HepG2 (cell line): ENCODE results near the gene GAS2L2. TPM values are rescaled to one million over a fixed set of nuclear protein-coding genes. Genes with fewer than 3 reads are reported as not detected.
A peak's percentile ranks its signal among the peaks of the same experiment; 100 is the strongest.
"Not testable (repeated sequence)": the region's sequence is repeated elsewhere in the genome, so short reads cannot be mapped to it uniquely, and the experiment has no call there.

ENCODE experiments used
- ATAC-seq: fragments of 200-7000 bp; cut with Tn5 transposase; 3 replicates; pipeline ENCODE4 v1.9.1; 2020; ENCODE audit warnings: mild to moderate bottlenecking, moderate library complexity
- BruUV-seq: library from RNA; stranded (reverse); fragments of 400-500 nt; replicated peaks from 2 replicates; lab custom pipeline; 2021; lab: Mats Ljungman, UMichigan
- CTCF ChIA-PET: fragments of 300-600 bp; formaldehyde crosslinking; extraction: SDS; loops from one replicate; lab custom pipeline; 2021; ENCODE audit warnings: low total read pairs, inconsistent platforms, low intra/inter-chr PET ratio; lab: Yijun Ruan, JAX
- POLR2A ChIA-PET: fragments of 350-600 bp; sonication (Branson Sonifier 250); formaldehyde crosslinking; loops from one replicate; lab custom pipeline; 2020; ENCODE audit warnings: antibody characterized with exemption, inconsistent platforms; lab: Yijun Ruan, JAX
- DNase-seq: peaks from one replicate; pipeline ENCODE4 v3.0.0-alpha.2; 2015; ENCODE audit warnings: low spot score
- FAIRE-seq: peaks from 3 replicates; lab custom pipeline; 2011; peaks lifted over from hg19 to GRCh38; lab: Jason Lieb, UNC
- H2AFZ ChIP-seq: one replicate; pipeline ENCODE4 v1.6.1; 2011; ENCODE audit warnings: low read length, inconsistent platforms
- H3K27ac ChIP-seq: fragments of 300-600 bp; 3 replicates; pipeline ENCODE4 v1.8.0; 2011; ENCODE audit warnings: mixed run types, mild to moderate bottlenecking, mixed read lengths, low read length, inconsistent platforms; ENCODE audit not compliant: insufficient read depth; ENCODE audit errors: extremely low read length
- H3K27me3 ChIP-seq, 2 experiments: fragments of 200-600 bp in 1 of 2; 2 replicates in 1 of 2; 3 replicates in 1 of 2; pipeline versions ENCODE4 v1.6.0 to v1.8.0; 2011; ENCODE audit warnings: low read length in 2 of 2, mild to moderate bottlenecking in 2 of 2, moderate library complexity in 2 of 2, inconsistent platforms in 1 of 2; ENCODE audit not compliant: insufficient read depth in 2 of 2, control insufficient read depth in 1 of 2
- H3K36me3 ChIP-seq, 2 experiments: fragments of 200-600 bp in 1 of 2; replicated peaks in 1 of 2; 2 replicates in 1 of 2; 3 replicates in 1 of 2; pipeline versions ENCODE4 v1.5.1 to v1.8.0; 2011; ENCODE audit warnings: low read length in 2 of 2, inconsistent platforms in 1 of 2; ENCODE audit not compliant: insufficient read depth in 2 of 2, control insufficient read depth in 1 of 2
- H3K4me1 ChIP-seq: 2 replicates; pipeline ENCODE4 v1.5.1; 2012; ENCODE audit warnings: low read length, inconsistent platforms; ENCODE audit not compliant: insufficient read depth
- H3K4me2 ChIP-seq: 2 replicates; pipeline ENCODE4 v1.6.0; 2011; ENCODE audit warnings: low read depth, low read length, inconsistent platforms
- H3K4me3 ChIP-seq, 3 experiments: fragments of 200-600 bp in 1 of 3; sonication (generic), shearing (Covaris generic) in 1 of 3; replicated peaks in 1 of 3; 2 replicates each; pipeline ENCODE4 v1.5.1; 2011 to 2016; ENCODE audit warnings: low read length in 3 of 3, inconsistent platforms in 2 of 3, low read depth in 2 of 3, mild to moderate bottlenecking in 2 of 3, control low read depth in 1 of 3, mixed read lengths in 1 of 3; ENCODE audit not compliant: insufficient read depth in 1 of 3
- H3K79me2 ChIP-seq: one replicate; pipeline ENCODE4 v1.6.1; 2011; ENCODE audit warnings: low read length, inconsistent platforms; ENCODE audit not compliant: insufficient read depth
- H3K9ac ChIP-seq: 2 replicates; pipeline ENCODE4 v1.6.0; 2011; ENCODE audit warnings: mild to moderate bottlenecking, low read depth, low read length, inconsistent platforms; ENCODE audit not compliant: insufficient read depth
- H3K9me3 ChIP-seq: 2 replicates; pipeline ENCODE4 v1.5.1; 2012; ENCODE audit warnings: mild to moderate bottlenecking, low read length
- H4K20me1 ChIP-seq: 2 replicates; pipeline ENCODE4 v1.6.0; 2011; ENCODE audit warnings: inconsistent platforms, mild to moderate bottlenecking, low read length, moderate library complexity; ENCODE audit not compliant: insufficient read depth
- GABPB1 ChIP-seq: IDR thresholded peaks from 2 replicates; pipeline ENCODE4 v1.6.1; 2016; ENCODE audit warnings: mild to moderate bottlenecking, missing genetic modification reagents, moderate library complexity, missing compliant biosample characterization
- RFX3 ChIP-seq: IDR thresholded peaks from 2 replicates; pipeline ENCODE4 v1.6.1; 2016; ENCODE audit warnings: missing biosample characterization, missing genetic modification reagents
- ZNF350 ChIP-seq: sonication (generic); formaldehyde crosslinking; IDR thresholded peaks from 2 replicates; pipeline ENCODE4 v1.4.0; 2020; ENCODE audit warnings: mild to moderate bottlenecking, low read depth, missing genetic modification reagents, borderline replicate concordance
- ZNF891 ChIP-seq: sonication (generic); formaldehyde crosslinking; IDR thresholded peaks from 2 replicates; pipeline ENCODE4 v1.5.0; 2020; ENCODE audit warnings: mild to moderate bottlenecking, missing genetic modification reagents
- WGBS: methylation state at CpG from one replicate; pipeline ENCODE4 v1.1.6; 2017; ENCODE audit warnings: low lambda C conversion rate; 5-methylcytosine and 5-hydroxymethylcytosine counted together
- in situ Hi-C: cut with HindIII; loops from 2 replicates; pipeline ENCODE4 v1.10.0; 2017; ENCODE audit warnings: low pct_unique_long_range_greater_than_20kb; ENCODE audit not compliant: extremely low pct_ligation_motif_present
- intact Hi-C: fragments of 100-400 bp; cut with micrococcal nuclease; formaldehyde crosslinking; loops from one replicate; pipeline ENCODE4 v1.10.0; 2022; ENCODE audit not compliant: unreplicated experiment
- polyA plus RNA-seq, 8 experiments: library from polyadenylated mRNA; depleted of rRNA in 3 of 8; stranded (reverse) in 7 of 8; unstranded in 1 of 8; fragments of >200 nt; fragmentation: Illumina TruSeq in 4 of 8; extraction: Trizol in 4 of 8; gene quantifications; 2 replicates each; pipeline versions ENCODE4 v1.2.1 to v1.2.3, GENCODE V29; 2011 to 2016; ENCODE audit warnings: low read depth in 4 of 8, missing spikeins in 1 of 8, mixed read lengths in 1 of 8; ENCODE audit not compliant: insufficient read depth in 1 of 8
- total RNA-seq, 5 experiments: library from RNA; depleted of rRNA; stranded (reverse); fragments of >200 nt; fragmentation: Illumina TruSeq; extraction: Trizol; gene quantifications; 2 replicates each; pipeline ENCODE4 v1.2.3, GENCODE V29; 2016; ENCODE audit warnings: low read depth in 1 of 5
- TF ChIP-seq, protein P1 (sequence below): sonication (generic); formaldehyde crosslinking; IDR thresholded peaks from 2 replicates; pipeline ENCODE4 v1.5.1; 2020; ENCODE audit warnings: mild to moderate bottlenecking, missing genetic modification reagents, moderate library complexity

GAS2L2 gene
- total and polyA plus RNA-seq, 2 of the 13 experiments (the other 11 are each of a cell fraction or from before 2014, with no cell fraction given), result not detected

DNA sequence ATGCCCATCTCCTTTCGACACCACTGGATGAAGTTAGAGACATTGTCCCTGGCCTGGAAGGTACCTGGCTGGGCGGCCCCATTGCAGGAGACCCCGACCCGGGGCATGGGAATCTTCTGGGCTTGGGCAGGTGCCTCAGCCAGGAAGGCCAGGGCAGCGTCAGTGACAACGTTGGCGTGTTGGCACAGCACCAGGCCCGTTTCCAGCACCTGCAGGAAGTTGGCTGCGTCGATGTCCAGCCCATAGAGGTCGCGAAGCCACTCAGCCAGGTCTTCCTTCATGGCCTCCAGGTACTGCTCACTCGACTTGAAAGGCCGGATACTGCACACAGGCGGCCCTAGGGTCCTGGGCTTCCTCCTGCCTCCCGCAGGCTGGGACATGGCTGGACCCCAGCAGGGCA is 568 bp downstream of the GAS2L2 start:
- intact Hi-C loops (no loop called here), in situ Hi-C loops (no loop called here)
- BruUV-seq, result no TSS peak
- WGBS, result 50% methylated on average over 6 of the region's 16 CpGs
- FAIRE-seq (no peak), DNase-seq (no peak), ATAC-seq (peak; percentile 23; the same call in 2 of the 3 replicates)
- H3K4me2 ChIP-seq, result peak overlapping the region; percentile 57
- H2AFZ ChIP-seq, result no peak overlapping the region
- no peaks in the 10 kb centered on the region for H4K20me1 ChIP-seq
- POLR2A ChIA-PET, result no interaction called here
- peak overlapping the region in 1 of 3 experiments; percentile 45; a peak in 2 of 6 replicates for H3K4me3 ChIP-seq
- TF ChIP-seq GABPB1, result peak; percentile 16; the same call in 1 of the 2 replicates
- no peak for TF ChIP-seq ZNF350 (CRISPR knock-in tag)
- TF ChIP-seq RFX3 (CRISPR knock-in tag), result no peak
- TF ChIP-seq, protein P1, sequence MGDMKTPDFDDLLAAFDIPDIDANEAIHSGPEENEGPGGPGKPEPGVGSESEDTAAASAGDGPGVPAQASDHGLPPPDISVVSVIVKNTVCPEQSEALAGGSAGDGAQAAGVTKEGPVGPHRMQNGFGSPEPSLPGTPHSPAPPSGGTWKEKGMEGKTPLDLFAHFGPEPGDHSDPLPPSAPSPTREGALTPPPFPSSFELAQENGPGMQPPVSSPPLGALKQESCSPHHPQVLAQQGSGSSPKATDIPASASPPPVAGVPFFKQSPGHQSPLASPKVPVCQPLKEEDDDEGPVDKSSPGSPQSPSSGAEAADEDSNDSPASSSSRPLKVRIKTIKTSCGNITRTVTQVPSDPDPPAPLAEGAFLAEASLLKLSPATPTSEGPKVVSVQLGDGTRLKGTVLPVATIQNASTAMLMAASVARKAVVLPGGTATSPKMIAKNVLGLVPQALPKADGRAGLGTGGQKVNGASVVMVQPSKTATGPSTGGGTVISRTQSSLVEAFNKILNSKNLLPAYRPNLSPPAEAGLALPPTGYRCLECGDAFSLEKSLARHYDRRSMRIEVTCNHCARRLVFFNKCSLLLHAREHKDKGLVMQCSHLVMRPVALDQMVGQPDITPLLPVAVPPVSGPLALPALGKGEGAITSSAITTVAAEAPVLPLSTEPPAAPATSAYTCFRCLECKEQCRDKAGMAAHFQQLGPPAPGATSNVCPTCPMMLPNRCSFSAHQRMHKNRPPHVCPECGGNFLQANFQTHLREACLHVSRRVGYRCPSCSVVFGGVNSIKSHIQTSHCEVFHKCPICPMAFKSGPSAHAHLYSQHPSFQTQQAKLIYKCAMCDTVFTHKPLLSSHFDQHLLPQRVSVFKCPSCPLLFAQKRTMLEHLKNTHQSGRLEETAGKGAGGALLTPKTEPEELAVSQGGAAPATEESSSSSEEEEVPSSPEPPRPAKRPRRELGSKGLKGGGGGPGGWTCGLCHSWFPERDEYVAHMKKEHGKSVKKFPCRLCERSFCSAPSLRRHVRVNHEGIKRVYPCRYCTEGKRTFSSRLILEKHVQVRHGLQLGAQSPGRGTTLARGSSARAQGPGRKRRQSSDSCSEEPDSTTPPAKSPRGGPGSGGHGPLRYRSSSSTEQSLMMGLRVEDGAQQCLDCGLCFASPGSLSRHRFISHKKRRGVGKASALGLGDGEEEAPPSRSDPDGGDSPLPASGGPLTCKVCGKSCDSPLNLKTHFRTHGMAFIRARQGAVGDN, result peak; percentile 44
- TF ChIP-seq ZNF891 (CRISPR knock-in tag), result 0 out of 2 replicates have a peak, but pooled peaks have one; percentile 29
- TF ChIP-seq, all 625 proteins: peak for 3
- Histone ChIP-seq H3K36me3 (no peaks in the 10 kb centered on the region), H3K27ac (no peak overlapping the region), H3K9me3 (no peaks in the 10 kb centered on the region), H3K9ac (no peak overlapping the region), H3K27me3 (peaks cover 2 to 51% of the 10 kb centered on the region in 2 experiments; a peak in 4 of 5 replicates), H3K79me2 (no peaks in the 10 kb centered on the region), H3K4me1 (peaks cover 21% of the 10 kb centered on the region)
- CTCF ChIA-PET, result no interaction called here

DNA sequence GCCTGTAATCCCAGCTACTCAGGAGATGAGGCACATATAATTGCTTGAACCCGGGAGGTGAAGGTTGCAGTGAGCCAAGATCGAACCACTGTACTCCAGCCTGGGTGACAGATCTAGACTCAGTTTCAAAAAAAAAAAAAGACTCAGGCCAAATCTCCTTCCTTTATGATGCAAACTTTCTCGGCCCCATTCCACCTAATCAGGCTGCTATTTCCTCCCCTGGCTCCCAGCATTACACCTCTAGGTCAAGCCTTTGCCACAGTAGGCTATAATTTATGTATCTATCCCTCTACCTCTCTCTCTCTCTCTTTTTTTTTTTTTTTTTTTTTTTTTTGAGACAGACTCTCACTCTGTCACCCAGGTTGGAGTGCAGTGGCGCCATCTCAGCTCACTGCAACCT is 1.5 kb downstream of the GAS2L2 start:
- BruUV-seq, DNase-seq, in situ Hi-C loops, ATAC-seq, H3K9ac ChIP-seq, H3K79me2 ChIP-seq, H2AFZ ChIP-seq, H4K20me1 ChIP-seq, FAIRE-seq, H3K36me3 ChIP-seq, POLR2A ChIA-PET, H3K4me2 ChIP-seq, H3K4me3 ChIP-seq, CTCF ChIA-PET, intact Hi-C loops, H3K9me3 ChIP-seq, H3K27ac ChIP-seq: not testable (repeated sequence)
- 67% methylated on average over 4 of the region's 4 CpGs for WGBS
- peaks cover 21% of the 10 kb centered on the region for H3K4me1 ChIP-seq
- H3K27me3 ChIP-seq, result peaks cover 2 to 53% of the 10 kb centered on the region in 2 experiments; a peak in 4 of 5 replicates
